GM12875 (cell line): ENCODE measurements around the gene ZBTB39.

ENCODE experiments used
- H3K4me3 ChIP-seq: one replicate; pipeline ENCODE4 v1.5.1; 2011; ENCODE audit warnings: low read depth, low read length, control low read depth
- TF ChIP-seq, protein P1 (sequence below): IDR thresholded peaks from 2 replicates; pipeline ENCODE4 v1.5.1; 2011; ENCODE audit warnings: low read depth, mild to moderate bottlenecking, control low read depth, inconsistent platforms, low read length, moderate library complexity, borderline replicate concordance; ENCODE audit not compliant: insufficient read depth

Gene ZBTB39

DNA sequence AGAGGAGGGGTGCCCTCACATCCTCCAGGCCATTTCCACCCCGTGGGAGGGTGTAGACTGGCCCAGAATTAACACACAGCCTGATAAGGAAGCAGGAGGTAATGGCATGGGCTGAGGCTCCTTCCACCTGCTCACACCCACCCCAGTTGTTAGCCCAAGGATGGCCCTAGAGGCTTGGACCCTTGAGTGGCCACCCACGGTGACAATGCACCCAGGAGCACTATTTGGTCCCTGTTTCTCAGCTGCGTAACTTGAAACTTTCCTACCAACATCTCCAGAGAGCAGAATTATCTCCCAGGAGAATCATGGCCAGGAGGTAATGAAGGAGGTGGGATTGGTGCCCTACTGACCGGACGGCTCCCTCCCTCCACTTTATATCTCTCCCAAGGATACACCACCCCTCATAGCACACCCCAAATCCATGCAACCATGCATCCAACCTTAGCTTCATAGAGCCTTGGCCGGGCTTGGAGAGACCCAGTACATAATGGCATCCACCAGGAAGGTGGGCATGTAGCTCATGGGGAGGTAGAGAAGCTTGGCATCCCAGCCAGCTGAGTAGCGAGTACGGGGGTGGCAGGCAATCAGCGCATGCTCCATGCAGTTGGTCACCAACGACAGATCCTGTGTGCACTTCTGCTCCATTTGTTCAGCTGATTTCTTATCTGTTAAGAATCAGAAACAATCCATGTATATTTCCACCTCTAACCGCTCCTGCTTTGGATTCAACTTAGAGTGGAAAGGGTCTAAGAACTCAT lies 54.6 kb downstream of the ZBTB39 start:
- H3K4me3 ChIP-seq = no peak overlapping the region
- TF ChIP-seq, protein P1, sequence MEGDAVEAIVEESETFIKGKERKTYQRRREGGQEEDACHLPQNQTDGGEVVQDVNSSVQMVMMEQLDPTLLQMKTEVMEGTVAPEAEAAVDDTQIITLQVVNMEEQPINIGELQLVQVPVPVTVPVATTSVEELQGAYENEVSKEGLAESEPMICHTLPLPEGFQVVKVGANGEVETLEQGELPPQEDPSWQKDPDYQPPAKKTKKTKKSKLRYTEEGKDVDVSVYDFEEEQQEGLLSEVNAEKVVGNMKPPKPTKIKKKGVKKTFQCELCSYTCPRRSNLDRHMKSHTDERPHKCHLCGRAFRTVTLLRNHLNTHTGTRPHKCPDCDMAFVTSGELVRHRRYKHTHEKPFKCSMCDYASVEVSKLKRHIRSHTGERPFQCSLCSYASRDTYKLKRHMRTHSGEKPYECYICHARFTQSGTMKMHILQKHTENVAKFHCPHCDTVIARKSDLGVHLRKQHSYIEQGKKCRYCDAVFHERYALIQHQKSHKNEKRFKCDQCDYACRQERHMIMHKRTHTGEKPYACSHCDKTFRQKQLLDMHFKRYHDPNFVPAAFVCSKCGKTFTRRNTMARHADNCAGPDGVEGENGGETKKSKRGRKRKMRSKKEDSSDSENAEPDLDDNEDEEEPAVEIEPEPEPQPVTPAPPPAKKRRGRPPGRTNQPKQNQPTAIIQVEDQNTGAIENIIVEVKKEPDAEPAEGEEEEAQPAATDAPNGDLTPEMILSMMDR = no peak

- H3K4me3 ChIP-seq = no peak overlapping the region
- TF ChIP-seq, protein P1 = no peak
Measured at GRCh38 chr12:56948881-56949280, 57.5 kb downstream of the ZBTB39 start.
